NCI-H2171 treated with DMSO at 0.1 percent for 48 hours (cell line): ENCODE data around the gene PDXDC1.
A peak's percentile ranks its signal among the peaks of the same experiment; 100 is the strongest.
"Not testable (repeated sequence)": the region's sequence is repeated elsewhere in the genome, so short reads cannot be mapped to it uniquely, and the experiment has no call there.

Source experiments
- DNase-seq: peaks from one replicate; lab custom pipeline; 2025; lab: John Stamatoyannopoulos, UW

PDXDC1 gene

GRCh38 chr16:14974656-14975417 lies at the start of gene PDXDC1:
Gene PDXDC1 (plus strand): TSS chr16:14975026. CDS start chr16:14975200, 174 bp downstream.
- peak; percentile 96 for DNase-seq

- DNase-seq = not testable (repeated sequence)
Observed at GRCh38 chr16:14928064-14928714, 46.6 kb upstream of the PDXDC1 start.

- not testable (repeated sequence) for DNase-seq
Observed at GRCh38 chr16:14929176-14929575, 45.6 kb upstream of the PDXDC1 start.

- DNase-seq = not testable (repeated sequence)
Observed at GRCh38 chr16:14930246-14930645, 44.6 kb upstream of the PDXDC1 start.

GRCh38 chr16:14930971-14931370 lies 43.9 kb upstream of the PDXDC1 start:
- not testable (repeated sequence) for DNase-seq

- peak; percentile 77 for DNase-seq
Observed at GRCh38 chr16:14932581-14933375, 42.0 kb upstream of the PDXDC1 start.

GRCh38 chr16:14937143-14937542 lies 37.7 kb upstream of the PDXDC1 start, which contains the start of gene NPIPA1:
Gene NPIPA1 (plus strand): TSS chr16:14937443. CDS start chr16:14937443, 0 bp downstream.
- not testable (repeated sequence) for DNase-seq

- not testable (repeated sequence) for DNase-seq
Observed at GRCh38 chr16:14937994-14938393, 36.8 kb upstream of the PDXDC1 start.

GRCh38 chr16:14942686-14943085 lies 32.1 kb upstream of the PDXDC1 start:
- not testable (repeated sequence) for DNase-seq

- DNase-seq = no peak
Observed at GRCh38 chr16:14955546-14956231, 19.1 kb upstream of the PDXDC1 start.

GRCh38 chr16:14957576-14958322 lies 17.1 kb upstream of the PDXDC1 start:
- DNase-seq = no peak

- DNase-seq = no peak
Observed at GRCh38 chr16:14958323-14958600, 16.6 kb upstream of the PDXDC1 start.

GRCh38 chr16:14958970-14959369 lies 15.9 kb upstream of the PDXDC1 start:
- DNase-seq = no peak

GRCh38 chr16:14961405-14962186 lies 13.2 kb upstream of the PDXDC1 start:
- DNase-seq = no peak

GRCh38 chr16:14963281-14964173 lies 11.3 kb upstream of the PDXDC1 start:
- DNase-seq = no peak

GRCh38 chr16:14965328-14965727 lies 9.5 kb upstream of the PDXDC1 start:
- no peak for DNase-seq

- DNase-seq = not testable (repeated sequence)
Observed at GRCh38 chr16:14969795-14970194, 5.0 kb upstream of the PDXDC1 start.

- not testable (repeated sequence) for DNase-seq
Observed at GRCh38 chr16:14971621-14972228, 3.1 kb upstream of the PDXDC1 start.

- not testable (repeated sequence) for DNase-seq
Observed at GRCh38 chr16:14973785-14974322, 972 bp upstream of the PDXDC1 start.
